WTC11 (cell line): Measurements from ENCODE around the gene ANO7.

Experiments used
- RELA ChIP-seq: sonication (generic); formaldehyde crosslinking; IDR thresholded peaks from 2 replicates; pipeline ENCODE4 v1.8.1; 2022; ENCODE audit warnings: missing genetic modification reagents, mild to moderate bottlenecking, borderline replicate concordance
- ZBTB21 ChIP-seq: sonication (generic); formaldehyde crosslinking; IDR thresholded peaks from 2 replicates; pipeline ENCODE4 v1.8.1; 2023; ENCODE audit warnings: mild to moderate bottlenecking, missing genetic modification reagents, borderline replicate concordance
- TF ChIP-seq, protein P1 (sequence below): fragments of 200-600 bp; IDR thresholded peaks from 2 replicates; pipeline ENCODE4 v1.8.0; 2022; ENCODE audit warnings: antibody characterized with exemption
- TF ChIP-seq, protein P2 (sequence below): sonication (generic); formaldehyde crosslinking; IDR thresholded peaks from 2 replicates; pipeline ENCODE4 v1.8.1; 2023; ENCODE audit warnings: mild to moderate bottlenecking, missing genetic modification reagents
- TF ChIP-seq, protein P3 (sequence below): sonication (generic); formaldehyde crosslinking; conservative IDR thresholded peaks from 2 replicates; pipeline ENCODE4 v1.8.1; 2022; ENCODE audit warnings: mild to moderate bottlenecking, missing genetic modification reagents
- TF ChIP-seq, protein P4 (sequence below): sonication (generic); formaldehyde crosslinking; IDR thresholded peaks from 2 replicates; pipeline ENCODE4 v1.8.0; 2022; ENCODE audit warnings: mild to moderate bottlenecking, missing genetic modification reagents
- TF ChIP-seq, protein P5 (sequence below): sonication (generic); formaldehyde crosslinking; IDR thresholded peaks from 2 replicates; pipeline ENCODE4 v1.8.1; 2023; ENCODE audit warnings: mild to moderate bottlenecking, missing genetic modification reagents, moderate library complexity
- TF ChIP-seq, protein P6 (sequence below): sonication (generic); formaldehyde crosslinking; IDR thresholded peaks from 2 replicates; pipeline ENCODE4 v1.8.1; 2022; ENCODE audit warnings: mild to moderate bottlenecking, moderate library complexity, missing genetic modification reagents
- TF ChIP-seq, protein P7 (sequence below): sonication (generic); formaldehyde crosslinking; IDR thresholded peaks from 2 replicates; pipeline ENCODE4 v1.8.0; 2023; ENCODE audit warnings: mild to moderate bottlenecking, missing genetic modification reagents
- TF ChIP-seq, protein P8 (sequence below): sonication (generic); formaldehyde crosslinking; IDR thresholded peaks from 2 replicates; pipeline ENCODE4 v1.8.0; 2022; ENCODE audit warnings: mild to moderate bottlenecking, missing genetic modification reagents
- TF ChIP-seq, protein P9 (sequence below): sonication (generic); formaldehyde crosslinking; IDR thresholded peaks from 2 replicates; pipeline ENCODE4 v1.8.1; 2023; ENCODE audit warnings: mild to moderate bottlenecking, missing genetic modification reagents

DNA sequence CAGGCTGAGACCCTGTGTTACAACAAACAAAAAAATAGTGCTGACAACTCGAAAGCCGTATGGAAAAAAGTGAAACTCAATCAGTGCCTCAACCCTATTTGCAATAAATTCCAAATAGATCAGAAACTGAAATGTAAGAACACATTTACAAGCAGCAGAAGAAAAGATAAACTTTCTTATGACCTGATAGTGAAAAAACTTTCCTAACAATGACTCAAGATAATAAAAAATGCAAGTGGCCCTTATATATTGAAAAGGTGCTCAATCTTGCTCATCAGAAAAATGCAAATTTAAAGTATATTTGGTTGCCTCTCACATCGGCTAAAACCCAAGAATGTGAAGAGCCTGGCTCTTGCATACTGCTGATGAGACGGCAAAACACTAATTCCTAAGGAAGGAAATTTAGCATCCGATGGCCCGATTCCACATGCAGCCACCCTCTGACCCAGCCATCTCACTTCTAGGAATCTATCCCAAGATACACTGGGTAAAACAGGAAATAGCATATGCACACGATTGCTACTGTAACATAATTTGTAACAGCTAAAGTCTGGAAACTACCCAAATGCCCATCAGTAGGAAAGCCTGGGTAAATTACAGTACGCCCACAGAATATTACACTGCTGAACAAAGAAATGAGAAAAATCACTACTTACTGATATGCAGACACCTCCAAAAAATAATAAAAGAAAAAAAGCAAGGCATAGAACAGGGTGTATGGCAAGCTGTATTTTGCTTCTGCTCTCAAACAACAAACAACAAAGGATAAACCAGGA, 70.2 kb downstream of the ANO7 start:
- TF ChIP-seq, protein P1, sequence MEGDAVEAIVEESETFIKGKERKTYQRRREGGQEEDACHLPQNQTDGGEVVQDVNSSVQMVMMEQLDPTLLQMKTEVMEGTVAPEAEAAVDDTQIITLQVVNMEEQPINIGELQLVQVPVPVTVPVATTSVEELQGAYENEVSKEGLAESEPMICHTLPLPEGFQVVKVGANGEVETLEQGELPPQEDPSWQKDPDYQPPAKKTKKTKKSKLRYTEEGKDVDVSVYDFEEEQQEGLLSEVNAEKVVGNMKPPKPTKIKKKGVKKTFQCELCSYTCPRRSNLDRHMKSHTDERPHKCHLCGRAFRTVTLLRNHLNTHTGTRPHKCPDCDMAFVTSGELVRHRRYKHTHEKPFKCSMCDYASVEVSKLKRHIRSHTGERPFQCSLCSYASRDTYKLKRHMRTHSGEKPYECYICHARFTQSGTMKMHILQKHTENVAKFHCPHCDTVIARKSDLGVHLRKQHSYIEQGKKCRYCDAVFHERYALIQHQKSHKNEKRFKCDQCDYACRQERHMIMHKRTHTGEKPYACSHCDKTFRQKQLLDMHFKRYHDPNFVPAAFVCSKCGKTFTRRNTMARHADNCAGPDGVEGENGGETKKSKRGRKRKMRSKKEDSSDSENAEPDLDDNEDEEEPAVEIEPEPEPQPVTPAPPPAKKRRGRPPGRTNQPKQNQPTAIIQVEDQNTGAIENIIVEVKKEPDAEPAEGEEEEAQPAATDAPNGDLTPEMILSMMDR, result no peak
- TF ChIP-seq, protein P2, sequence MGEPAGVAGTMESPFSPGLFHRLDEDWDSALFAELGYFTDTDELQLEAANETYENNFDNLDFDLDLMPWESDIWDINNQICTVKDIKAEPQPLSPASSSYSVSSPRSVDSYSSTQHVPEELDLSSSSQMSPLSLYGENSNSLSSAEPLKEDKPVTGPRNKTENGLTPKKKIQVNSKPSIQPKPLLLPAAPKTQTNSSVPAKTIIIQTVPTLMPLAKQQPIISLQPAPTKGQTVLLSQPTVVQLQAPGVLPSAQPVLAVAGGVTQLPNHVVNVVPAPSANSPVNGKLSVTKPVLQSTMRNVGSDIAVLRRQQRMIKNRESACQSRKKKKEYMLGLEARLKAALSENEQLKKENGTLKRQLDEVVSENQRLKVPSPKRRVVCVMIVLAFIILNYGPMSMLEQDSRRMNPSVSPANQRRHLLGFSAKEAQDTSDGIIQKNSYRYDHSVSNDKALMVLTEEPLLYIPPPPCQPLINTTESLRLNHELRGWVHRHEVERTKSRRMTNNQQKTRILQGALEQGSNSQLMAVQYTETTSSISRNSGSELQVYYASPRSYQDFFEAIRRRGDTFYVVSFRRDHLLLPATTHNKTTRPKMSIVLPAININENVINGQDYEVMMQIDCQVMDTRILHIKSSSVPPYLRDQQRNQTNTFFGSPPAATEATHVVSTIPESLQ (CRISPR knock-in tag), result no peak
- no peak for TF ChIP-seq RELA (CRISPR knock-in tag)
- TF ChIP-seq, protein P3, sequence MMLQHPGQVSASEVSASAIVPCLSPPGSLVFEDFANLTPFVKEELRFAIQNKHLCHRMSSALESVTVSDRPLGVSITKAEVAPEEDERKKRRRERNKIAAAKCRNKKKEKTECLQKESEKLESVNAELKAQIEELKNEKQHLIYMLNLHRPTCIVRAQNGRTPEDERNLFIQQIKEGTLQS (CRISPR knock-in tag), result no peak
- TF ChIP-seq, protein P4, sequence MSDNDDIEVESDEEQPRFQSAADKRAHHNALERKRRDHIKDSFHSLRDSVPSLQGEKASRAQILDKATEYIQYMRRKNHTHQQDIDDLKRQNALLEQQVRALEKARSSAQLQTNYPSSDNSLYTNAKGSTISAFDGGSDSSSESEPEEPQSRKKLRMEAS (CRISPR knock-in tag), result no peak
- TF ChIP-seq, protein P5, sequence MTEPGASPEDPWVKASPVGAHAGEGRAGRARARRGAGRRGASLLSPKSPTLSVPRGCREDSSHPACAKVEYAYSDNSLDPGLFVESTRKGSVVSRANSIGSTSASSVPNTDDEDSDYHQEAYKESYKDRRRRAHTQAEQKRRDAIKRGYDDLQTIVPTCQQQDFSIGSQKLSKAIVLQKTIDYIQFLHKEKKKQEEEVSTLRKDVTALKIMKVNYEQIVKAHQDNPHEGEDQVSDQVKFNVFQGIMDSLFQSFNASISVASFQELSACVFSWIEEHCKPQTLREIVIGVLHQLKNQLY (CRISPR knock-in tag), result no peak
- TF ChIP-seq, protein P6, sequence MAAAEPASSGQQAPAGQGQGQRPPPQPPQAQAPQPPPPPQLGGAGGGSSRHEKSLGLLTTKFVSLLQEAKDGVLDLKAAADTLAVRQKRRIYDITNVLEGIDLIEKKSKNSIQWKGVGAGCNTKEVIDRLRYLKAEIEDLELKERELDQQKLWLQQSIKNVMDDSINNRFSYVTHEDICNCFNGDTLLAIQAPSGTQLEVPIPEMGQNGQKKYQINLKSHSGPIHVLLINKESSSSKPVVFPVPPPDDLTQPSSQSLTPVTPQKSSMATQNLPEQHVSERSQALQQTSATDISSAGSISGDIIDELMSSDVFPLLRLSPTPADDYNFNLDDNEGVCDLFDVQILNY (CRISPR knock-in tag), result no peak
- TF ChIP-seq, protein P7, sequence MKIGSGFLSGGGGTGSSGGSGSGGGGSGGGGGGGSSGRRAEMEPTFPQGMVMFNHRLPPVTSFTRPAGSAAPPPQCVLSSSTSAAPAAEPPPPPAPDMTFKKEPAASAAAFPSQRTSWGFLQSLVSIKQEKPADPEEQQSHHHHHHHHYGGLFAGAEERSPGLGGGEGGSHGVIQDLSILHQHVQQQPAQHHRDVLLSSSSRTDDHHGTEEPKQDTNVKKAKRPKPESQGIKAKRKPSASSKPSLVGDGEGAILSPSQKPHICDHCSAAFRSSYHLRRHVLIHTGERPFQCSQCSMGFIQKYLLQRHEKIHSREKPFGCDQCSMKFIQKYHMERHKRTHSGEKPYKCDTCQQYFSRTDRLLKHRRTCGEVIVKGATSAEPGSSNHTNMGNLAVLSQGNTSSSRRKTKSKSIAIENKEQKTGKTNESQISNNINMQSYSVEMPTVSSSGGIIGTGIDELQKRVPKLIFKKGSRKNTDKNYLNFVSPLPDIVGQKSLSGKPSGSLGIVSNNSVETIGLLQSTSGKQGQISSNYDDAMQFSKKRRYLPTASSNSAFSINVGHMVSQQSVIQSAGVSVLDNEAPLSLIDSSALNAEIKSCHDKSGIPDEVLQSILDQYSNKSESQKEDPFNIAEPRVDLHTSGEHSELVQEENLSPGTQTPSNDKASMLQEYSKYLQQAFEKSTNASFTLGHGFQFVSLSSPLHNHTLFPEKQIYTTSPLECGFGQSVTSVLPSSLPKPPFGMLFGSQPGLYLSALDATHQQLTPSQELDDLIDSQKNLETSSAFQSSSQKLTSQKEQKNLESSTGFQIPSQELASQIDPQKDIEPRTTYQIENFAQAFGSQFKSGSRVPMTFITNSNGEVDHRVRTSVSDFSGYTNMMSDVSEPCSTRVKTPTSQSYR (CRISPR knock-in tag), result no peak
- TF ChIP-seq, protein P8, sequence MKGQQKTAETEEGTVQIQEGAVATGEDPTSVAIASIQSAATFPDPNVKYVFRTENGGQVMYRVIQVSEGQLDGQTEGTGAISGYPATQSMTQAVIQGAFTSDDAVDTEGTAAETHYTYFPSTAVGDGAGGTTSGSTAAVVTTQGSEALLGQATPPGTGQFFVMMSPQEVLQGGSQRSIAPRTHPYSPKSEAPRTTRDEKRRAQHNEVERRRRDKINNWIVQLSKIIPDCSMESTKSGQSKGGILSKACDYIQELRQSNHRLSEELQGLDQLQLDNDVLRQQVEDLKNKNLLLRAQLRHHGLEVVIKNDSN (CRISPR knock-in tag), result no peak
- TF ChIP-seq, protein P9, sequence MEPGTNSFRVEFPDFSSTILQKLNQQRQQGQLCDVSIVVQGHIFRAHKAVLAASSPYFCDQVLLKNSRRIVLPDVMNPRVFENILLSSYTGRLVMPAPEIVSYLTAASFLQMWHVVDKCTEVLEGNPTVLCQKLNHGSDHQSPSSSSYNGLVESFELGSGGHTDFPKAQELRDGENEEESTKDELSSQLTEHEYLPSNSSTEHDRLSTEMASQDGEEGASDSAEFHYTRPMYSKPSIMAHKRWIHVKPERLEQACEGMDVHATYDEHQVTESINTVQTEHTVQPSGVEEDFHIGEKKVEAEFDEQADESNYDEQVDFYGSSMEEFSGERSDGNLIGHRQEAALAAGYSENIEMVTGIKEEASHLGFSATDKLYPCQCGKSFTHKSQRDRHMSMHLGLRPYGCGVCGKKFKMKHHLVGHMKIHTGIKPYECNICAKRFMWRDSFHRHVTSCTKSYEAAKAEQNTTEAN (CRISPR knock-in tag), result no peak
- TF ChIP-seq ZBTB21 (CRISPR knock-in tag), result no peak
